ENCODE results near the gene RGS16. TPM values are rescaled to one million over a fixed set of nuclear protein-coding genes. Genes with fewer than 3 reads are reported as not detected.

Gene RGS16
- total and polyA plus RNA-seq, 12 donors: 0.36 to 7.8 (median 3.7) TPM

- peak in 1 of 7 donors; percentile 47 for DNase-seq
- H3K27me3 ChIP-seq: no peaks in the 10 kb centered on the region
- no peaks in the 10 kb centered on the region for H3K9me3 ChIP-seq (replicated peaks in 1 of 3)
- TF ChIP-seq CTCF (IDR thresholded peaks at IDR 0.05) (no peak), POLR2A (IDR thresholded peaks at IDR 0.05) (no peak)
- no peak overlapping the region for H3K27ac ChIP-seq
- intact Hi-C loops (cut with DNase I): loop anchor here (2.0 to 5.0 kb wide), 3 partner anchors 153 to 185 kb away; no protein-coding TSS in a partner anchor
- 86 to 91% (median 90%) methylated on average over 12 to 17 of the region's 17 CpGs for WGBS, 4 donors
- peaks cover 0 to 30% of the 10 kb centered on the region in 2 donors for H3K4me1 ChIP-seq (replicated peaks in 1 of 2)
- no peaks in the 10 kb centered on the region for H3K36me3 ChIP-seq (replicated peaks in 1 of 2)
- no peak overlapping the region for H3K4me3 ChIP-seq
Measured at GRCh38 chr1:182600036-182600713, 4.0 kb downstream of the RGS16 start.

GRCh38 chr1:182599339-182599738 lies 4.8 kb downstream of the RGS16 start:
- TF ChIP-seq CTCF (IDR thresholded peaks at IDR 0.05) (peak in 1 of 6 experiments; percentile 11), POLR2A (IDR thresholded peaks at IDR 0.05) (no peak)
- intact Hi-C loops (cut with DNase I): loop anchor here in 1 of 2 donors (10.0 kb wide), 1 partner anchor 155 kb away; no protein-coding TSS in a partner anchor
- Histone ChIP-seq H3K36me3 (replicated peaks in 1 of 2) (no peaks in the 10 kb centered on the region), H3K4me3 (no peak overlapping the region), H3K27ac (no peak overlapping the region), H3K4me1 (replicated peaks in 1 of 2) (peaks cover 0 to 30% of the 10 kb centered on the region in 2 donors), H3K27me3 (no peaks in the 10 kb centered on the region), H3K9me3 (replicated peaks in 1 of 3) (no peaks in the 10 kb centered on the region)
- peak in 3 of 7 donors; percentile 29 to 49 (median 35) for DNase-seq
- WGBS, 4 donors: 61 to 72% (median 66%) methylated on average over 3 to 6 of the region's 6 CpGs

GRCh38 chr1:182598296-182598695 lies 5.9 kb downstream of the RGS16 start:
- Histone ChIP-seq H3K4me3 (no peak overlapping the region), H3K36me3 (replicated peaks in 1 of 2) (no peaks in the 10 kb centered on the region), H3K4me1 (replicated peaks in 1 of 2) (peaks cover 0 to 21% of the 10 kb centered on the region in 2 donors), H3K27me3 (no peaks in the 10 kb centered on the region), H3K27ac (no peak overlapping the region), H3K9me3 (replicated peaks in 1 of 3) (no peaks in the 10 kb centered on the region)
- TF ChIP-seq CTCF (IDR thresholded peaks at IDR 0.05) (no peak), POLR2A (IDR thresholded peaks at IDR 0.05) (no peak)
- WGBS, 4 donors: 71 to 82% (median 80%) methylated on average over 5 of the region's 5 CpGs
- DNase-seq: peak in 2 of 7 donors; percentile 10 to 48
- intact Hi-C loops (cut with DNase I): loop anchor here in 1 of 2 donors (10.0 kb wide), 1 partner anchor 153 kb away; no protein-coding TSS in a partner anchor

GRCh38 chr1:182596934-182597333 lies 7.3 kb downstream of the RGS16 start:
- Histone ChIP-seq H3K9me3 (replicated peaks in 1 of 3) (no peaks in the 10 kb centered on the region), H3K4me3 (no peak overlapping the region), H3K36me3 (replicated peaks in 1 of 2) (no peaks in the 10 kb centered on the region), H3K4me1 (replicated peaks in 1 of 2) (peaks cover 0 to 21% of the 10 kb centered on the region in 2 donors), H3K27me3 (no peaks in the 10 kb centered on the region), H3K27ac (no peak overlapping the region)
- 92 to 97% (median 93%) methylated on average over 6 of the region's 6 CpGs for WGBS, 4 donors
- intact Hi-C loops (cut with DNase I): loop anchor here in 1 of 2 donors (10.0 kb wide), 1 partner anchor 152 kb away; no protein-coding TSS in a partner anchor
- TF ChIP-seq CTCF (IDR thresholded peaks at IDR 0.05): no peak
- TF ChIP-seq POLR2A (IDR thresholded peaks at IDR 0.05): no peak
- DNase-seq: peak in 1 of 7 donors; percentile 36
